Measurements from ENCODE around the gene CFAP70.

DNA sequence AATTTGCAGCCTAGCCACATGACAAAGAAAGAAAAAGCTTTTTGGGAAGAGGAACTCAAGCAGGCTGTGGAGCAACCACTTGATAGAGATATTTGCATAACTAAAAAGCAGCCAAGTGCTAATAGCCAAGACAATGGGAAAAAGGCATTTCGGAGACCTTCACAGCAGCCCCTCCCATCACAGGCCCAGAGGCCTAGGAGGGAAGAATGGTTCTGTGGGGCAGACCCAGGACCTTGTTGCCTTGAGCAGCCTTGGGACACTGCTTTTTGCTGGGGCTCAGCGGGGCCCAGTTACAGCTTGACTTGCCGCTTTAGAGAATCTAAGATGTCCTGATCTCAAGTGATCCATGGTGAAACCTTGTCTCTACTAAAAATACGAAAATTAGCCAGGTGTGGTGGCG, 152.3 kb downstream of the CFAP70 start:
- TF ChIP-seq CTCF (IDR thresholded peaks at IDR 0.05) (no peak), POLR2A (IDR thresholded peaks at IDR 0.05) (no peak)

Measured in thyroid gland (tissue), 4 donors.